ENCODE results near the gene SLC4A9. TPM values are rescaled to one million over a fixed set of nuclear protein-coding genes. Genes with fewer than 3 reads are reported as not detected.

The SLC4A9 gene
- total and polyA plus RNA-seq, 2 experiments from 2014 or later: not detected

DNA sequence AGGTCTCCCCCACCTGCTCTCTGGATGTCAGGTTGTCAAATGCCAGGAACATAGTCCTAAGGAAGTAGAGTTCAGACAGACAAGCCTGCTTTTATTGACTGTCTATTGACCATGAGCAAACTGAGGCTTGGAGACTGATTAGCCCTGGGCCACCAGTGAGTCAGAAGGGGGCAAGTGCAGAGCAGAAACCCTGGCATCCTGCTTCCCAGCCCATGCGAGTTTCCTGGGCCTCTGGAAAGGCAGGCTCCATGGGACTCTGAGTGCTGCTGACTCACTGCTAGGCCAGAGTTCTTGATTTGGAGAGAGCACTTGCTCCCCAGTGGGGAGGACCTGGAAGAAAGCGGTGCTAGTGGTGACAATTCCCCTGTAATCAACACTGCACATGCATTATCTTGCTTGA lies 10.8 kb upstream of the SLC4A9 start:
- Histone ChIP-seq H3K9ac (no peak overlapping the region), H3K27me3 (replicated peaks; ENCODE audit: insufficient read depth) (no peaks in the 10 kb centered on the region), H4K20me1 (ENCODE audit: insufficient read depth) (no peaks in the 10 kb centered on the region), H3K27ac (no peak overlapping the region), H3K4me1 (ENCODE audit: insufficient read depth) (peaks cover 17% of the 10 kb centered on the region), H3F3A (ENCODE audit: insufficient read depth) (no peaks in the 10 kb centered on the region), H2AFZ (no peak overlapping the region), H3K4me2 (ENCODE audit: unreplicated experiment) (no peak overlapping the region), H3K4me3 (no peak overlapping the region), H3K36me3 (ENCODE audit: low read depth) (no peaks in the 10 kb centered on the region), H3K9me3 (ENCODE audit: low read depth) (no peaks in the 10 kb centered on the region), H3K9me2 (ENCODE audit: insufficient read depth) (no peaks in the 10 kb centered on the region), H3K79me2 (ENCODE audit: insufficient read depth) (peaks cover 11% of the 10 kb centered on the region)
- in situ Hi-C loops (cut with MboI): no loop called here
- WGBS, 2 experiments (ENCODE audit: low coverage in 1 of 2, low lambda C conversion rate in 2 of 2, missing lambda C conversion rate in 2 of 2): 77 to 81% methylated on average over 2 of the region's 2 CpGs
- no peak for TF ChIP-seq EZH2 (IDR thresholded peaks at IDR 0.05; ENCODE audit: insufficient read depth, poor library complexity, severe bottlenecking)
- no peak for TF ChIP-seq EZH2phosphoT487 (IDR thresholded peaks at IDR 0.05; ENCODE audit: insufficient read depth, low read depth)
- DNase-seq: peak; percentile 52

DNA sequence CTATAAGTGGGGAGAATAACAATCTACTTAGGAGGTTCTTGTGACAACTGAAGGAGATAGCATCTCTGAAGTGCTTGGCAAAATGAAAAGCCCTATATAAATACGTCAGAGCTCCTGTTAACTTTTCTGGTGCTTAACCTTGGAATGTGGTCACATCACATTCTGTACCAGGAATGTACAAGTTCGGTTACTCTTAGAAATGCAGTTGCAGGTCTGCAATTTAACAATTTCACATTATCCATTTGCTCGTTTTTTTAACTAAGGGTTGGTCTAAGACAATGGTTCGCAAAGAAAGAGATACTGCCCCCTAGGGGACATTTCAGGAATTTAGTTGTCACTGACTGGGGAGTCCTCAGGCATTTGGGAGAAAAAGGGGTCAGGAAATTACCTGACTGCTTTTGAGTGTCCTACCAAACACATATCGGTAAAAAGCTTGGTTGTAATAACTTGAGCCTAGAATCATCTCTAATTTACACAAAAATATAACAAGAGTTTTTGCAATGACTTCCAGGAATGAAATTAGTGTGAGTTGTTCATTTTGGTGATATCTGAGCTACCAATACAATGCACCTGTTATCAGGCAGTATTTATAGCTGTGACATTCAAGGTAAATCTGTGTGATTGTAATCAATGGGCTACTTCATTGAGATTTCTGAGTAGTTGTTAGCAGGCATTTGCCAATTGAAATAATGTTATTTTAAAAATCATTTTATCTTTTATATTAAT lies 8.2 kb upstream of the SLC4A9 start:
- TF ChIP-seq EZH2phosphoT487 (IDR thresholded peaks at IDR 0.05; ENCODE audit: insufficient read depth, low read depth) (no peak), EZH2 (IDR thresholded peaks at IDR 0.05; ENCODE audit: insufficient read depth, poor library complexity, severe bottlenecking) (no peak)
- DNase-seq: peak; percentile 71
- 1% methylated on average over 5 of the region's 5 CpGs for WGBS, 2 experiments (ENCODE audit: low coverage in 1 of 2, low lambda C conversion rate in 2 of 2, missing lambda C conversion rate in 2 of 2)
- Histone ChIP-seq H3F3A (ENCODE audit: insufficient read depth) (no peaks in the 10 kb centered on the region), H3K27me3 (replicated peaks; ENCODE audit: insufficient read depth) (no peaks in the 10 kb centered on the region), H3K79me2 (ENCODE audit: insufficient read depth) (no peaks in the 10 kb centered on the region), H2AFZ (no peak overlapping the region), H3K4me3 (no peak overlapping the region), H3K36me3 (ENCODE audit: low read depth) (no peaks in the 10 kb centered on the region), H3K9me3 (ENCODE audit: low read depth) (no peaks in the 10 kb centered on the region), H4K20me1 (ENCODE audit: insufficient read depth) (no peaks in the 10 kb centered on the region), H3K27ac (no peak overlapping the region), H3K4me1 (ENCODE audit: insufficient read depth) (peaks cover 3% of the 10 kb centered on the region; the same call in 1 of the 2 replicates), H3K9me2 (ENCODE audit: insufficient read depth) (no peaks in the 10 kb centered on the region), H3K4me2 (ENCODE audit: unreplicated experiment) (no peak overlapping the region), H3K9ac (no peak overlapping the region)
- in situ Hi-C loops (cut with MboI): loop anchor here (5.0 kb wide), 1 partner anchor 104 kb away; no protein-coding TSS in a partner anchor

DNA sequence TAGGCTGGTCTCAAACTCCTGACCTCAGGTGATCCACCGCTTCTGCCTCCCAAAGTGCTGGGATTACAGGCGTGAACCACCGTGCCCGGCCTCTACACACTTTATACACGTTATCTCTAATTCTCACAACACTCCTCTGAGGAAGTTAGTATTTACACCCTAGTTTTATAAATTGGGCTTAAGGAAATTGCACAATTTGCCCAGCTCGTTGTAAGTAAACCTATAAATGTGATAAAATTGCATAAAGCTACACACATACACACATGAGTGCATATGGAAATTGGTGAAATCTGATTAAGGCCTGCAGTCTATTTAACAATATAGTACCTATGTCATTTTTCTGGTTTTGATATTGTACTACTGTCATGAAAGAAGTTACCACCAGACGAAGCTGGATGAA lies 4.4 kb upstream of the SLC4A9 start:
- in situ Hi-C loops (cut with MboI): no loop called here
- peaks cover 4% of the 10 kb centered on the region; the same call in 1 of the 2 replicates for H3K4me1 ChIP-seq (ENCODE audit: insufficient read depth)
- H3K27me3 ChIP-seq (replicated peaks; ENCODE audit: insufficient read depth): no peaks in the 10 kb centered on the region
- no peaks in the 10 kb centered on the region for H3K9me2 ChIP-seq (ENCODE audit: insufficient read depth)
- WGBS, 2 experiments (ENCODE audit: low coverage in 1 of 2, low lambda C conversion rate in 2 of 2, missing lambda C conversion rate in 2 of 2): 89 to 93% methylated on average over 7 of the region's 7 CpGs
- no peak overlapping the region for H3K27ac ChIP-seq
- no peak overlapping the region for H2AFZ ChIP-seq
- H3K4me3 ChIP-seq: no peak overlapping the region
- no peaks in the 10 kb centered on the region for H3K36me3 ChIP-seq (ENCODE audit: low read depth)
- DNase-seq: no peak
- no peaks in the 10 kb centered on the region for H3K79me2 ChIP-seq (ENCODE audit: insufficient read depth)
- TF ChIP-seq EZH2 (IDR thresholded peaks at IDR 0.05; ENCODE audit: insufficient read depth, poor library complexity, severe bottlenecking) (no peak), EZH2phosphoT487 (IDR thresholded peaks at IDR 0.05; ENCODE audit: insufficient read depth, low read depth) (no peak)
- no peaks in the 10 kb centered on the region for H4K20me1 ChIP-seq (ENCODE audit: insufficient read depth)
- no peaks in the 10 kb centered on the region for H3F3A ChIP-seq (ENCODE audit: insufficient read depth)
- no peaks in the 10 kb centered on the region for H3K9me3 ChIP-seq (ENCODE audit: low read depth)
- no peak overlapping the region for H3K9ac ChIP-seq
- H3K4me2 ChIP-seq (ENCODE audit: unreplicated experiment): no peak overlapping the region

DNA sequence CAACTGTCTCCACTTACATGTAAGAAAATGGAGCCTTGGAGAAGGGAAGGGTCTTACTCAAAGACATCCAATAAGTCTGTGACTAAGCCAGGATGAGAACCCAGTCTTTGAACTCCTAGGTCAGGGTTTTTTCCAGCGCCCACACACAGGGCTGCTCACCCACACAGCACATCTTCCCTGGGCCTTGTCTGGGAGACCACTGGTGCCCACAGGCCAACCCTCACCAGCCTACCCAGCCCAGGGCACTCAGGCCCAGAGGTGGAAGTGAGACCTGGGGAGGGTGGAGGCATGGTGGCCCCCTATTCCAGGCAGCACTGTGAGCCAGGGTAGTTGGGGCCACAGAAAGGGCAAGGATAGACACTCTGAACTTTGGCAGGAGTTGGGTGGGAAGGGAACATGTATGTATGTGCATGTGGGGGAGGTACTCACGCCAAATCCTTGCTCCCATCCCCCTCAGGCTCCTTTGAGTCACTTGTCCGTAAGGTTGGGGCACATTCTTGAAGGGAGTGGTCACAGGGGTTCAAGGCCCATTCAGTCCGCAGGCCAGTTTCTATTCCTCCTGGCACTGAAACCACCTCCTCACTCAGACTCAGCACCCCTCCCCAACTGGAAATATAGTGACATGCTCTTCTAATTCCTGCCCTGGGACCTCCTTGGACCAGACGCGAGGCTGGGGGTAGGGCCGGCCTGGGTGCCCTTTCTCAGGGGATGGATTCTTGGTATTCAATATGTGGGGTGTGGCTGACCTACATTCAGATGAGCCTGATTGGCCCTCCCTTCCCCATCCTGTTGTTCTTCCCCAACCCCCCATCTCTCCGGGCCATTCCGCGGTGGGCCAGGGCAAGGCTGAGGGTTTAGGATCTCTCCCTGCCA lies 2.9 kb upstream of the SLC4A9 start:
- Histone ChIP-seq H3K36me3 (ENCODE audit: low read depth) (no peaks in the 10 kb centered on the region), H3K27me3 (replicated peaks; ENCODE audit: insufficient read depth) (no peaks in the 10 kb centered on the region), H3K9ac (no peak overlapping the region), H3K4me1 (ENCODE audit: insufficient read depth) (peaks cover 4% of the 10 kb centered on the region; the same call in 1 of the 2 replicates), H3K9me2 (ENCODE audit: insufficient read depth) (no peaks in the 10 kb centered on the region), H3K27ac (no peak overlapping the region), H2AFZ (peak overlapping the region; percentile 81), H3K79me2 (ENCODE audit: insufficient read depth) (no peaks in the 10 kb centered on the region), H3K4me3 (peak overlapping the region; percentile 69; the same call in 1 of the 2 replicates), H3F3A (ENCODE audit: insufficient read depth) (no peaks in the 10 kb centered on the region), H4K20me1 (ENCODE audit: insufficient read depth) (no peaks in the 10 kb centered on the region), H3K4me2 (ENCODE audit: unreplicated experiment) (no peak overlapping the region), H3K9me3 (ENCODE audit: low read depth) (no peaks in the 10 kb centered on the region)
- in situ Hi-C loops (cut with MboI): no loop called here
- peak; percentile 9 for DNase-seq
- no peak for TF ChIP-seq EZH2phosphoT487 (IDR thresholded peaks at IDR 0.05; ENCODE audit: insufficient read depth, low read depth)
- TF ChIP-seq EZH2 (IDR thresholded peaks at IDR 0.05; ENCODE audit: insufficient read depth, poor library complexity, severe bottlenecking): no peak
- WGBS, 2 experiments (ENCODE audit: low coverage in 1 of 2, low lambda C conversion rate in 2 of 2, missing lambda C conversion rate in 2 of 2): 20 to 24% methylated on average over 10 of the region's 10 CpGs
